Adrenal gland (tissue), 12 donors: Measurements from ENCODE around the gene COL18A1. TPM values are rescaled to one million over a fixed set of nuclear protein-coding genes. Genes with fewer than 3 reads are reported as not detected.

Experiments used
- DNase-seq, 7 donors: peaks; one replicate each; pipeline ENCODE4 v3.0.0-alpha.2; 2019 to 2020
- H3K27ac ChIP-seq, 5 donors: fragments of 200-600 bp; sonication (generic) in 4 of 5; 1 replicate in 3 of 5; 2 replicates in 2 of 5; pipeline versions ENCODE4 v1.5.1 to v1.8.0; 2016 to 2020; ENCODE audit warnings: mild to moderate bottlenecking in 1 of 5
- H3K27me3 ChIP-seq: fragments of 200-600 bp; 2 replicates; pipeline ENCODE4 v1.8.0; 2021
- H3K36me3 ChIP-seq, 2 donors: fragments of 200-600 bp; replicated peaks in 1 of 2; 1 replicate in 1 of 2; 2 replicates in 1 of 2; pipeline versions ENCODE4 v1.5.1 to v1.8.0; 2018 to 2022
- H3K4me1 ChIP-seq, 2 donors: fragments of 200-600 bp; replicated peaks in 1 of 2; 1 replicate in 1 of 2; 2 replicates in 1 of 2; pipeline versions ENCODE4 v1.5.1 to v1.8.0; 2018 to 2021
- H3K4me3 ChIP-seq, 4 donors: fragments of 200-600 bp; sonication (generic) in 3 of 4; one replicate each; pipeline ENCODE4 v1.5.1; 2016 to 2018
- H3K9me3 ChIP-seq, 3 donors: fragments of 200-600 bp; sonication (generic) in 1 of 3; replicated peaks in 1 of 3; 1 replicate in 2 of 3; 2 replicates in 1 of 3; pipeline versions ENCODE4 v1.5.1 to v1.8.0; 2016 to 2021
- CTCF ChIP-seq, 6 experiments: fragments of 450-650 bp in 4 of 6; fragments of 200-600 bp in 2 of 6; sonication (generic) in 1 of 6; IDR thresholded peaks; 1 replicate in 5 of 6; 2 replicates in 1 of 6; pipeline versions ENCODE4 v1.5.1 to v1.8.0; 2016 to 2021; ENCODE audit warnings: antibody characterized with exemption in 6 of 6, mild to moderate bottlenecking in 2 of 6, moderate library complexity in 1 of 6
- POLR2A ChIP-seq, 2 donors: fragments of 450-650 bp; IDR thresholded peaks; one replicate each; pipeline ENCODE4 v1.6.1; 2017; ENCODE audit warnings: antibody characterized with exemption in 2 of 2, mild to moderate bottlenecking in 2 of 2, moderate library complexity in 1 of 2
- WGBS, 4 donors: extraction: QIAGEN DNeasy Blood & Tissue Kit in 2 of 4; methylation state at CpG; one replicate each; pipeline versions ENCODE4 v1.1.5 to v1.1.7; 2013 to 2017; 5-methylcytosine and 5-hydroxymethylcytosine counted together
- intact Hi-C, 2 donors: fragments of 100-400 bp; cut with DNase I; formaldehyde crosslinking; loops; one replicate each; pipeline versions ENCODE4 v1.14.1 to v1.15.0; 2022 to 2023
- polyA plus RNA-seq, 3 donors: library from polyadenylated mRNA; stranded (reverse); fragments of 200-250 nt in 2 of 3; fragments of 350-450 nt in 1 of 3; fragmentation: Illumina TruSeq in 1 of 3; extraction: RNeasy Lipid Tissue Mini Kit (QIAGEN cat#74804) in 1 of 3; gene quantifications; one replicate each; pipeline ENCODE4 v1.2.3, GENCODE V29; 2013 to 2014
- total RNA-seq, 9 donors: library from RNA; depleted of rRNA in 4 of 9; stranded (reverse); fragments of >200 nt in 4 of 9; fragments of 120-200 nt in 1 of 9; fragmentation: NEBNext Ultra II Directional in 1 of 9; extraction: Animal tissue kit (Norgen Biotek cat#: 25700) in 1 of 9; gene quantifications; one replicate each; pipeline versions ENCODE4 v1.1.0 to v1.2.4, GENCODE V29; 2013 to 2023
- donor health status: healthy with polysubstance abuse.
- donor health status: Bipolar disorder and iron deficiency.
- donor health status: DM: yes; HTN: yes; CAD: no.
- donor health status: DM: no; HTN: no; CAD: no.
- donor health status: DM: no; HTN: no; CAD: no.
- donor health status: DM: yes; HTN: yes; CAD: no.

COL18A1 gene
- total and polyA plus RNA-seq, 12 donors: 10.9 to 244 (median 141) TPM

DNA sequence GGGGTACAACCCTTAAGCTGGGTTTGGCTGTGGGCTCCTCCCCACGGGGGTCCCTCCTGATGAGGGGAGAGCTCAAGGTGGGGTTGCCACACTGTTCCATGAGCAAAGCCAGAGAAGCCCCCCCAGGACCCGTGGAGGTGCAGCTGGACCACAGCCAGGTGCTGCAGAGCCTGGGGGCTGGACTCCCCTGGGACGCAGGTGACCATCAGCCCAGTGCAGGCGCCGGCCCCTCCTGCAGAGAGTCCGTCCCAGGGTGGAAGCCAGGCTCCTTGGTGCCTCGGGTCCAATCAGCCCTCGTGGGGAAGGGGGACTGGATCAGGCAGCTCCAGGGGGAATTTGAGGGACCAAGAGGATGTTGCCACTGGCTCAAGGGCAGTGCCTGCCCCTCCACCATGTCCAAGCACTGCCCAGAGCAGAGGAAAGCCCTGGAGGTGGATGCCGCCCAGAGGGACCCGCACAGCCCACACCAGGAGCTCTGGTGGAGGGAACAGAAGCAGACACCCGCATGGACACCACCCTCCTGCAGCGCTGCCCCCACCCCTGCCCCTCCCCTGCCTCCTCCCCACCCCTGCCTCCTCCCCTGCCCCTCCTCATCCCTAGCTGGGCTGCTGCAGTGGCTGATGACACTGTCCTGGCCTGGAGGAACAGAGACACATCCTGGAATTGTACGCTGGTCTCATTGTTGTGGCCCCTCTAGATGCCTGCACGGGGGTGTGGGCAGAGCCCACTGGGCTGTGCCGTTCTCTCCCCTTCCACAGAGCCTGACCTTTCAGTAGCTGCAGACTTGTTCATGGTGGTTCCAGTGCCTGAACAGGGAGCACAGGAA is 30.8 kb upstream of the COL18A1 start:
- H3K27me3 ChIP-seq: no peaks in the 10 kb centered on the region
- WGBS, 4 donors: 67 to 78% (median 71%) methylated on average over 3 to 15 of the region's 15 CpGs
- H3K4me1 ChIP-seq: no peaks in the 10 kb centered on the region
- intact Hi-C loops: no loop called here
- H3K4me3 ChIP-seq: no peak overlapping the region
- peak in 1 of 7 donors; percentile 16 for DNase-seq
- no peak overlapping the region for H3K27ac ChIP-seq
- no peaks in the 10 kb centered on the region for H3K9me3 ChIP-seq
- TF ChIP-seq CTCF (IDR thresholded peaks at IDR 0.05) (no peak), POLR2A (IDR thresholded peaks at IDR 0.05) (no peak)
- H3K36me3 ChIP-seq: no peaks in the 10 kb centered on the region

GRCh38 chr21:45374826-45375455 is 30.0 kb upstream of the COL18A1 start:
- Histone ChIP-seq H3K27me3 (no peaks in the 10 kb centered on the region), H3K4me3 (no peak overlapping the region), H3K4me1 (no peaks in the 10 kb centered on the region), H3K36me3 (no peaks in the 10 kb centered on the region), H3K9me3 (no peaks in the 10 kb centered on the region), H3K27ac (no peak overlapping the region)
- no peak for TF ChIP-seq CTCF (IDR thresholded peaks at IDR 0.05)
- no peak for TF ChIP-seq POLR2A (IDR thresholded peaks at IDR 0.05)
- WGBS, 4 donors: 58 to 80% (median 64%) methylated on average over 11 to 15 of the region's 15 CpGs
- peak in 2 of 7 donors; percentile 8 to 12 for DNase-seq
- intact Hi-C loops: no loop called here

DNA sequence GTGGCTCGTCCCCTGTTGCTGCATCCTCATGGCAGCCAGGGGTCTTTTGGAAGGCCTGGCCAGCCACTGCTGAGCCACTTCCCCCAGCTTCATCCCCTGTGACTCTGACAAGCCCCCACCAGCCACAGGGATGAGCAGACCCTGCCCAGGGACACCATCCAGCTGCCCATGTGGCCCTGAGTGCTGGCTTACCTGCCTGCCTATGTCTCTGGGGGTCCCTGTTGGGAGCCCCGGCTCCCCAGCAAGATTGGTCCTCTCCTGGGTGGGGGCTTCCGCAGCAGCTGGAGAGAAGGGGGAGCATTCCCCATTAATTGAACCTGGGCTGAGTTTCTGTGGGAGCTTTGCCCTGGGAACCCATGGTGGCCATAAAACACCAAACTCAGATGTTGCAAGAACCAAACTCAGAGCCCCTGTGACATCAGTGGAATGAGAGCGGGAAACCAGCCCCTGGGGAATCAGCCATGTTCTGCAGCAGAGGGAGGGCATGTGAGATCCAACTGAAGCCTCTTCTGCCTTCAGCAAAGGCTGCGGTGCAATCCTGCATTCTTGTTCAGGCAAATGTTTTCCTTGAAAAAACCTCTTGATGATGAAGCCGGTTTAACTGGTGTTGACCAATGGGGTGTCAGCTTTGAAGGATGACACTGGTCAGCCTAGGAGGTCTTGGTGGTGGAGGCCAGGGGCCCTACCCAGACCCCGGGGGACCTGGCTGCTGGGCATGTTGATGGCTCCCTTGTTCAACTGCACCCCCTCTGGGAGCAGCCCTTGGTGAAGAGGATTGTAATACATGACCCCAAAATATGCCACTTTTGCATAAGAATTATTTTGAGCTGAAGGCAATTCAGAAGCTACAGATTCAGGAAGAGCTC is 28.3 kb upstream of the COL18A1 start:
- no peak for TF ChIP-seq POLR2A (IDR thresholded peaks at IDR 0.05)
- TF ChIP-seq CTCF (IDR thresholded peaks at IDR 0.05): no peak
- H3K4me1 ChIP-seq: no peaks in the 10 kb centered on the region
- H3K27ac ChIP-seq: no peak overlapping the region
- DNase-seq: peak in 3 of 7 donors; percentile 5 to 12 (median 11)
- WGBS, 4 donors: 82 to 97% (median 86%) methylated on average over 5 to 7 of the region's 7 CpGs
- no peaks in the 10 kb centered on the region for H3K9me3 ChIP-seq
- H3K36me3 ChIP-seq: no peaks in the 10 kb centered on the region
- H3K4me3 ChIP-seq: no peak overlapping the region
- intact Hi-C loops: no loop called here
- H3K27me3 ChIP-seq: no peaks in the 10 kb centered on the region

- no peaks in the 10 kb centered on the region for H3K4me1 ChIP-seq
- no peaks in the 10 kb centered on the region for H3K27me3 ChIP-seq
- H3K4me3 ChIP-seq: no peak overlapping the region
- TF ChIP-seq POLR2A (IDR thresholded peaks at IDR 0.05): no peak
- no peak for TF ChIP-seq CTCF (IDR thresholded peaks at IDR 0.05)
- no peak overlapping the region for H3K27ac ChIP-seq
- 71 to 91% (median 82%) methylated on average over 5 of the region's 5 CpGs for WGBS, 4 donors
- no peaks in the 10 kb centered on the region for H3K9me3 ChIP-seq
- no peaks in the 10 kb centered on the region for H3K36me3 ChIP-seq
- intact Hi-C loops: no loop called here
- DNase-seq: no peak
These were observed 27.6 kb upstream of the COL18A1 start for GRCh38 chr21:45377325-45377709.
